RWPE1 (cell line): ENCODE measurements around the gene KRAS.
A peak's percentile ranks its signal among the peaks of the same experiment; 100 is the strongest.
"Not testable (repeated sequence)": the region's sequence is repeated elsewhere in the genome, so short reads cannot be mapped to it uniquely, and the experiment has no call there.

ENCODE experiments used
- CTCF ChIA-PET: fragments of 350-600 bp; sonication (Branson Sonifier 250); formaldehyde crosslinking; extraction: SDS; loops from one replicate; lab custom pipeline; 2021; lab: Yijun Ruan, JAX
- POLR2A ChIA-PET: fragments of 400-600 bp; formaldehyde crosslinking; extraction: SDS; loops from one replicate; lab custom pipeline; 2020; ENCODE audit warnings: antibody characterized with exemption; ENCODE audit not compliant: low non-redundant PET; lab: Yijun Ruan, JAX
- DNase-seq: peaks from one replicate; pipeline ENCODE4 v3.0.0; 2012; ENCODE audit warnings: low spot score
- H3K27ac ChIP-seq: fragments of 450-650 bp; 2 replicates; pipeline ENCODE4 v1.5.1; 2017
- TF ChIP-seq, protein P1 (sequence below): fragments of 450-650 bp; conservative IDR thresholded peaks from 2 replicates; pipeline ENCODE4 v1.5.1; 2017; ENCODE audit warnings: low read depth, mild to moderate bottlenecking

Gene KRAS

DNA sequence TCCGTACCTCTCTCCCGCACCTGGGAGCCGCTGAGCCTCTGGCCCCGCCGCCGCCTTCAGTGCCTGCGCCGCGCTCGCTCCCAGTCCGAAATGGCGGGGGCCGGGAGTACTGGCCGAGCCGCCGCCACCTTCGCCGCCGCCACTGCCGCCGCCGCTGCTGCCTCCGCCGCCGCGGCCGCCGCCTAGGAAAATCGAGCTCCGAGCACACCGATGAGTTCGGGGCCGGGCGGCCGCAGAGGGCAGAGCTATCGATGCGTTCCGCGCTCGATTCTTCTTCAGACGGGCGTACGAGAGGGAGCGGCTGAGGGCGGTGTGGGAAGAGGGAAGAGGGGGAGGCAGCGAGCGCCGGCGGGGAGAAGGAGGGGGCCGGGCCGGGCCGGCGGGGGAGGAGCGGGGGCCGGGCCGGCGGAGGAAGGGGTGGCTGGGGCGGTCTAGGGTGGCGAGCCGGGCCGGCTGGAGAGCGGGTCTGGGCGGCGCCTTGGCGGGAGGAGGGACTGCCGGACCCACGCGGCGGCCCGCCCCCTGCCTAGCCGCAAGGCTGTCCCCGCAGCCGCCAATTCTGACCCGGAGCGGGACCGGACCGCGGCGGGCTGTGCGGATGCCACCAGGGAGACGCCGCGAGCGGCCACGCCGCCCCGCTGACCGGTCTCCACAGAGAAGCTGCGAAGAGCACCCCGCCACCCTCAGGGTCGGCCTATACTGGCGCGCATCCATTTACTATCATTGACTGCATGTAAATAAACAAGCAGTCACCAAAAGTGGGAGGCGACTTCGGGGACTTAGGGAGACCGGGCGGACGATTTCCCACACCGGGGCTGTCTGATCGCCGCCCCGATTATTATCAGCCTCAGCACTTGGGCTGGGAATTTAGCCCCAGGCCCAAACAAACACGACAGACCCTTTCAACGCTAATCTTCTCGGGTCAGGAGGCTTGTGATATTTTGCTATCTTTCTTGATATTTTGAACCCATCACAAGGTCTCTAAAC, at the start of gene KRAS:
Gene KRAS (minus strand): TSS at position 186 of the 987 bp plus-strand sequence.
- H3K27ac ChIP-seq = peak within 1 kb of the TSS; percentile 73
- TF ChIP-seq, protein P1, sequence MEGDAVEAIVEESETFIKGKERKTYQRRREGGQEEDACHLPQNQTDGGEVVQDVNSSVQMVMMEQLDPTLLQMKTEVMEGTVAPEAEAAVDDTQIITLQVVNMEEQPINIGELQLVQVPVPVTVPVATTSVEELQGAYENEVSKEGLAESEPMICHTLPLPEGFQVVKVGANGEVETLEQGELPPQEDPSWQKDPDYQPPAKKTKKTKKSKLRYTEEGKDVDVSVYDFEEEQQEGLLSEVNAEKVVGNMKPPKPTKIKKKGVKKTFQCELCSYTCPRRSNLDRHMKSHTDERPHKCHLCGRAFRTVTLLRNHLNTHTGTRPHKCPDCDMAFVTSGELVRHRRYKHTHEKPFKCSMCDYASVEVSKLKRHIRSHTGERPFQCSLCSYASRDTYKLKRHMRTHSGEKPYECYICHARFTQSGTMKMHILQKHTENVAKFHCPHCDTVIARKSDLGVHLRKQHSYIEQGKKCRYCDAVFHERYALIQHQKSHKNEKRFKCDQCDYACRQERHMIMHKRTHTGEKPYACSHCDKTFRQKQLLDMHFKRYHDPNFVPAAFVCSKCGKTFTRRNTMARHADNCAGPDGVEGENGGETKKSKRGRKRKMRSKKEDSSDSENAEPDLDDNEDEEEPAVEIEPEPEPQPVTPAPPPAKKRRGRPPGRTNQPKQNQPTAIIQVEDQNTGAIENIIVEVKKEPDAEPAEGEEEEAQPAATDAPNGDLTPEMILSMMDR = no peak
- POLR2A ChIA-PET = interaction anchor here (0.5 to 0.8 kb wide), 3 partner anchors 25 to 259 kb away, joined by 3 to 5 read pairs (median 4); no protein-coding TSS in a partner anchor
- DNase-seq = peak; percentile 80
- CTCF ChIA-PET = no interaction called here

- TF ChIP-seq, protein P1 = no peak
- ChIA-PET POLR2A (no interaction called here), CTCF (no interaction called here)
- DNase-seq = no peak
- no peak overlapping the region for H3K27ac ChIP-seq
Measured at GRCh38 chr12:25296381-25296780, 45.7 kb upstream of the KRAS start.

DNA sequence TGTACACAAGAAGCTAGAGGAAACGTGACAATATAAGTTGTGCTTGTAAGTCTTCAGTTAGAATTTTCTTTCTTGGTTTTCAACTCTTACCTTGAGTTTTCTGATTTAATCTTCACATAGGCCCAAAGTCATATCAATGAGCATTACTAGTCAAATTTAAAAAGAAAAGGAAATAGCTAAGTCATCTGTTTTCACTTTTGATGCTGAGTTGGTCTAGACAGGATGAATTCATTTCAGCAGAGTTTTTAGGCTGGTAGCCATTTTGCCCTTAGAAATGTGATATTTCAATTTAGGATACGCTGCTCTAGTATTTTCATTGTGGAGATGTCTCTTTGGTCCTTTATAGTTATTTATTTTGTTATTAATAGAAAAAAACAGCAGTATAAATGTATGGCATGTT, 44.6 kb upstream of the KRAS start:
- CTCF ChIA-PET = interaction anchor here (0.6 kb wide), 1 partner anchor 39 kb away, joined by 3 read pairs; no protein-coding TSS in a partner anchor
- no peak overlapping the region for H3K27ac ChIP-seq
- DNase-seq = no peak
- POLR2A ChIA-PET = no interaction called here
- TF ChIP-seq, protein P1 = no peak

GRCh38 chr12:25293653-25294052, 42.9 kb upstream of the KRAS start:
- TF ChIP-seq, protein P1 = no peak
- ChIA-PET POLR2A (no interaction called here), CTCF (no interaction called here)
- DNase-seq = no peak
- H3K27ac ChIP-seq = no peak overlapping the region

DNA sequence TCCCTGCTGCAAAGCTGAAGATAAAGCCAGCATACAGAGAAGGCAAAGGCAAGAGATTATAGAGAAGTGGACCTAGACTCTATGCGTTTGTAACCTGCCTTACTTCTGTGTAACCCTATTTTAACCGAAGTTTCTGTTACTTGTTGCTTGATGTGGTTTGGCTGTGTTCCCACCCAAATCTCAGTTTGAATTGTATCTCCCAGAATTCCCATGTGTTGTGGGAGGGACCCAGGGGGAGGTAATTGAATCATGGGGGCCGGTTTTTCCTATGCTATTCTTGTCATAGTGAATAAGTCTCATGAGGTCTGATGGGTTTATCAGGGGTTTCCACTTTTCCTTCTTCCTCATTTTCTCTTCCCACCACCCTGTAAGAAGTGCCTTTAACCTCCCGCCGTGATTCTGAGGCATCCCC, 42.1 kb upstream of the KRAS start:
- CTCF ChIA-PET, H3K27ac ChIP-seq, DNase-seq, POLR2A ChIA-PET: not testable (repeated sequence)

DNA sequence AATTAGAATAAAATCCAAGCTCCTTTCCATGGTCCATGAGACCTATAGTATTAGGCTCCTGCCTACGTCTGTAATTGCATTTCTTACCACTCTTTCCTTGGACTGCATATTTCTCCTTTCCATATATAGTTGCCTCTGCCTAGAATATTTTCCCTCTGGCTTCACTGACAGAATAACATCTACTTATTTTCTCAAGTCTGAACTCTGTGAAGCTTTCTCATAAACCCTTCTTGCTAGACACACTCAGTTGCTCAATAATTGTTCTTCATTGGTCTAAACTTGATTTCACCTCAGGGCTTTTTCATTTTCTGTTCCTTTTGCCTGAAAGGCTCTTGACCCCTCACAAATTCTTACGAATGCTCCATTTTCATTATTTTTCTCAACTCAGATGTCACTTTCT, 36.9 kb upstream of the KRAS start:
- H3K27ac ChIP-seq = no peak overlapping the region

More for the DNA sequence above, 36.9 kb upstream of the KRAS start:
- DNase-seq = no peak
- ChIA-PET POLR2A (no interaction called here), CTCF (no interaction called here)
- TF ChIP-seq, protein P1 = no peak
